CD4-positive, CD25-positive, alpha-beta regulatory T cell (primary cell): ENCODE measurements around the gene CCBE1. TPM values are rescaled to one million over a fixed set of nuclear protein-coding genes. Genes with fewer than 3 reads are reported as not detected.

Experiments used
- ATAC-seq, 2 donors: fragments of 150-1000 bp; cut with Tn5 transposase; one replicate each; pipeline ENCODE4 v1.10.0; 2021; ENCODE audit warnings: low read depth in 2 of 2, moderate number of reproducible peaks in 2 of 2, moderate library complexity in 1 of 2
- DNase-seq, 3 donors: peaks; one replicate each; pipeline versions ENCODE4 v3.0.0 to v3.0.0-alpha.2; 2012 to 2022; ENCODE audit warnings: mixed read lengths in 1 of 3
- H3K27ac ChIP-seq: one replicate; pipeline ENCODE4 v1.7.0; 2013; ENCODE audit warnings: mild to moderate bottlenecking, low read length; ENCODE audit not compliant: insufficient read depth, poor library complexity, severe bottlenecking
- H3K27me3 ChIP-seq: one replicate; pipeline ENCODE4 v1.7.0; 2013; ENCODE audit warnings: low read length; ENCODE audit not compliant: control insufficient read depth, insufficient read depth
- H3K36me3 ChIP-seq: one replicate; pipeline ENCODE4 v1.7.0; 2013; ENCODE audit warnings: mild to moderate bottlenecking, low read length, moderate library complexity; ENCODE audit not compliant: control insufficient read depth, insufficient read depth
- H3K4me1 ChIP-seq: 2 replicates; pipeline ENCODE4 v1.7.0; 2013; ENCODE audit warnings: mild to moderate bottlenecking, low read length; ENCODE audit not compliant: insufficient read depth, control insufficient read depth, poor library complexity, severe bottlenecking
- H3K4me3 ChIP-seq: one replicate; pipeline ENCODE4 v1.7.0; 2013; ENCODE audit warnings: low read depth, mild to moderate bottlenecking, low read length, moderate library complexity
- H3K9me3 ChIP-seq, 2 experiments: 1 replicate in 1 of 2; 2 replicates in 1 of 2; pipeline ENCODE4 v1.7.0; 2013; ENCODE audit warnings: low read length in 2 of 2, mild to moderate bottlenecking in 1 of 2, moderate library complexity in 1 of 2; ENCODE audit not compliant: control insufficient read depth in 2 of 2
- H3K27ac Mint-ChIP-seq, 3 donors: one replicate each; pipeline ENCODE4 v1.8.0; 2020 to 2022; ENCODE audit warnings: mild to moderate bottlenecking in 3 of 3, mixed read lengths in 3 of 3, moderate library complexity in 2 of 3
- H3K27me3 Mint-ChIP-seq: one replicate; pipeline ENCODE4 v1.8.0; 2022; ENCODE audit warnings: mild to moderate bottlenecking, mixed read lengths
- H3K36me3 Mint-ChIP-seq: one replicate; pipeline ENCODE4 v1.8.0; 2020; ENCODE audit warnings: mixed read lengths
- H3K4me1 Mint-ChIP-seq, 4 donors: one replicate each; pipeline ENCODE4 v1.8.0; 2020 to 2022; ENCODE audit warnings: mixed read lengths in 4 of 4, mild to moderate bottlenecking in 1 of 4
- H3K4me3 Mint-ChIP-seq, 4 donors: one replicate each; pipeline ENCODE4 v1.8.0; 2020 to 2022; ENCODE audit warnings: mild to moderate bottlenecking in 4 of 4, mixed read lengths in 4 of 4, moderate library complexity in 3 of 4
- H3K9me3 Mint-ChIP-seq, 7 donors: one replicate each; pipeline ENCODE4 v1.8.0; 2020 to 2022; ENCODE audit warnings: mixed read lengths in 7 of 7, mild to moderate bottlenecking in 3 of 7, moderate library complexity in 2 of 7
- polyA plus RNA-seq, 4 donors: library from polyadenylated mRNA; unstranded; fragments of 300-500 nt; fragmentation: Illumina TruSeq; gene quantifications; one replicate each; pipeline ENCODE4 v1.2.3, GENCODE V29; 2021
- total RNA-seq: library from RNA; stranded (reverse); gene quantifications from one replicate; pipeline ENCODE4 v1.2.3, GENCODE V29; 2022

CCBE1 gene
- total and polyA plus RNA-seq, 5 donors from 2014 or later: not detected

- H3K36me3 Mint-ChIP-seq: no peaks in the 10 kb centered on the region
- H3K9me3 Mint-ChIP-seq: peaks cover 0 to 4% (median 0%) of the 10 kb centered on the region in 7 donors
- no peak for DNase-seq
- H3K9me3 ChIP-seq: no peaks in the 10 kb centered on the region
- H3K27me3 ChIP-seq: no peaks in the 10 kb centered on the region
- no peak overlapping the region for H3K27ac Mint-ChIP-seq
- H3K4me3 Mint-ChIP-seq: no peak overlapping the region
- H3K4me1 Mint-ChIP-seq: peaks cover 0 to 3% (median 0%) of the 10 kb centered on the region in 4 donors
- no peak overlapping the region for H3K27ac ChIP-seq
- no peaks in the 10 kb centered on the region for H3K4me1 ChIP-seq
- no peaks in the 10 kb centered on the region for H3K36me3 ChIP-seq
- no peak overlapping the region for H3K4me3 ChIP-seq
- H3K27me3 Mint-ChIP-seq: peaks cover 15% of the 10 kb centered on the region
- ATAC-seq: no peak
Measured at GRCh38 chr18:59570796-59571195, 126.4 kb downstream of the CCBE1 start.

- Mint-ChIP-seq H3K9me3 (peaks cover 0 to 4% (median 0%) of the 10 kb centered on the region in 7 donors), H3K27ac (no peak overlapping the region), H3K27me3 (peaks cover 15% of the 10 kb centered on the region), H3K4me3 (no peak overlapping the region), H3K36me3 (no peaks in the 10 kb centered on the region), H3K4me1 (peaks cover 0 to 3% (median 0%) of the 10 kb centered on the region in 4 donors)
- Histone ChIP-seq H3K4me3 (no peak overlapping the region), H3K4me1 (no peaks in the 10 kb centered on the region), H3K27me3 (no peaks in the 10 kb centered on the region), H3K36me3 (no peaks in the 10 kb centered on the region), H3K9me3 (no peaks in the 10 kb centered on the region), H3K27ac (no peak overlapping the region)
- no peak for ATAC-seq
- no peak for DNase-seq
Measured at GRCh38 chr18:59570101-59570775, 127.0 kb downstream of the CCBE1 start.

GRCh38 chr18:59569390-59569791, 127.8 kb downstream of the CCBE1 start:
- ATAC-seq: no peak
- H3K36me3 ChIP-seq: no peaks in the 10 kb centered on the region
- no peaks in the 10 kb centered on the region for H3K9me3 ChIP-seq
- Mint-ChIP-seq H3K27me3 (peaks cover 15% of the 10 kb centered on the region), H3K4me1 (peaks cover 0 to 3% (median 0%) of the 10 kb centered on the region in 4 donors), H3K4me3 (no peak overlapping the region), H3K9me3 (peaks cover 0 to 5% (median 0%) of the 10 kb centered on the region in 7 donors), H3K27ac (no peak overlapping the region), H3K36me3 (no peaks in the 10 kb centered on the region)
- DNase-seq: no peak
- no peaks in the 10 kb centered on the region for H3K4me1 ChIP-seq
- no peaks in the 10 kb centered on the region for H3K27me3 ChIP-seq
- H3K4me3 ChIP-seq: no peak overlapping the region
- H3K27ac ChIP-seq: no peak overlapping the region

GRCh38 chr18:59567431-59567830, 129.8 kb downstream of the CCBE1 start:
- H3K27me3 Mint-ChIP-seq: peaks cover 10% of the 10 kb centered on the region
- Histone ChIP-seq H3K4me3 (no peak overlapping the region), H3K4me1 (no peaks in the 10 kb centered on the region), H3K27ac (no peak overlapping the region), H3K36me3 (no peaks in the 10 kb centered on the region), H3K9me3 (no peaks in the 10 kb centered on the region), H3K27me3 (no peaks in the 10 kb centered on the region)
- H3K4me1 Mint-ChIP-seq: peaks cover 0 to 3% (median 0%) of the 10 kb centered on the region in 4 donors
- peaks cover 0 to 8% (median 0%) of the 10 kb centered on the region in 7 donors for H3K9me3 Mint-ChIP-seq
- no peak overlapping the region for H3K27ac Mint-ChIP-seq
- no peaks in the 10 kb centered on the region for H3K36me3 Mint-ChIP-seq
- no peak overlapping the region for H3K4me3 Mint-ChIP-seq
- no peak for ATAC-seq
- DNase-seq: no peak

- Mint-ChIP-seq H3K4me1 (peaks cover 0 to 3% (median 0%) of the 10 kb centered on the region in 4 donors), H3K27ac (no peak overlapping the region), H3K27me3 (peaks cover 10% of the 10 kb centered on the region), H3K36me3 (no peaks in the 10 kb centered on the region), H3K4me3 (no peak overlapping the region), H3K9me3 (peaks cover 0 to 8% (median 0%) of the 10 kb centered on the region in 7 donors)
- no peak overlapping the region for H3K27ac ChIP-seq
- no peaks in the 10 kb centered on the region for H3K36me3 ChIP-seq
- DNase-seq (no peak), ATAC-seq (no peak)
- no peaks in the 10 kb centered on the region for H3K4me1 ChIP-seq
- no peaks in the 10 kb centered on the region for H3K9me3 ChIP-seq
- H3K27me3 ChIP-seq: no peaks in the 10 kb centered on the region
- no peak overlapping the region for H3K4me3 ChIP-seq
Measured at GRCh38 chr18:59566533-59566971, 130.7 kb downstream of the CCBE1 start.

- ATAC-seq: no peak
- peaks cover 0 to 3% (median 0%) of the 10 kb centered on the region in 4 donors for H3K4me1 Mint-ChIP-seq
Measured at GRCh38 chr18:59565957-59566356, 131.3 kb downstream of the CCBE1 start.

GRCh38 chr18:59564561-59564960, 132.7 kb downstream of the CCBE1 start:
- Histone ChIP-seq H3K27me3 (no peaks in the 10 kb centered on the region), H3K36me3 (no peaks in the 10 kb centered on the region), H3K27ac (no peak overlapping the region), H3K4me3 (no peak overlapping the region), H3K4me1 (no peaks in the 10 kb centered on the region), H3K9me3 (no peaks in the 10 kb centered on the region)
- peaks cover 5% of the 10 kb centered on the region for H3K27me3 Mint-ChIP-seq
- ATAC-seq (no peak), DNase-seq (no peak)
- no peaks in the 10 kb centered on the region for H3K36me3 Mint-ChIP-seq
- H3K9me3 Mint-ChIP-seq: peaks cover 0 to 8% (median 0%) of the 10 kb centered on the region in 7 donors
- peaks cover 0 to 3% (median 0%) of the 10 kb centered on the region in 4 donors for H3K4me1 Mint-ChIP-seq
- peak overlapping the region in 1 of 3 donors; percentile 53 for H3K27ac Mint-ChIP-seq
- no peak overlapping the region for H3K4me3 Mint-ChIP-seq

More at GRCh38 chr18:59565957-59566356, 131.3 kb downstream of the CCBE1 start:
- DNase-seq: no peak
- Mint-ChIP-seq H3K36me3 (no peaks in the 10 kb centered on the region), H3K27ac (no peak overlapping the region), H3K9me3 (peaks cover 0 to 8% (median 0%) of the 10 kb centered on the region in 7 donors), H3K27me3 (peaks cover 5% of the 10 kb centered on the region), H3K4me3 (no peak overlapping the region)
- Histone ChIP-seq H3K36me3 (no peaks in the 10 kb centered on the region), H3K9me3 (no peaks in the 10 kb centered on the region), H3K27me3 (no peaks in the 10 kb centered on the region), H3K4me1 (no peaks in the 10 kb centered on the region), H3K27ac (no peak overlapping the region), H3K4me3 (no peak overlapping the region)
